Natural killer cell treated with Interleukin-12 subunit alpha and Interleukin-12 subunit beta and Interleukin-15 and Interleukin-18, amount 100 ng/mL, for 72 hours (primary cell): ENCODE results near the gene TDG. TPM values are rescaled to one million over a fixed set of nuclear protein-coding genes. Genes with fewer than 3 reads are reported as not detected.

ENCODE experiments used
- ATAC-seq, 2 donors: fragments of 150-1000 bp; cut with Tn5 transposase in 1 of 2; sonication (Bioruptor Pico), chemical (Tn5 transposase) in 1 of 2; 2 replicates each; pipeline ENCODE4 v1.10.0; 2021
- DNase-seq: peaks from one replicate; pipeline ENCODE4 v3.0.0; 2022; ENCODE audit warnings: low spot score
- H3K27ac Mint-ChIP-seq, 2 donors: 1 replicate in 1 of 2; 2 replicates in 1 of 2; pipeline ENCODE4 v1.8.0; 2022; ENCODE audit warnings: mixed read lengths in 2 of 2, mild to moderate bottlenecking in 1 of 2, moderate library complexity in 1 of 2
- H3K27me3 Mint-ChIP-seq, 2 donors: 1 replicate in 1 of 2; 2 replicates in 1 of 2; pipeline ENCODE4 v1.8.0; 2022; ENCODE audit warnings: mixed read lengths in 2 of 2
- H3K36me3 Mint-ChIP-seq: one replicate; pipeline ENCODE4 v1.8.0; 2022; ENCODE audit warnings: mixed read lengths
- H3K4me1 Mint-ChIP-seq, 2 donors: 1 replicate in 1 of 2; 2 replicates in 1 of 2; pipeline ENCODE4 v1.8.0; 2022; ENCODE audit warnings: low read depth in 2 of 2, mixed read lengths in 2 of 2, mild to moderate bottlenecking in 1 of 2
- H3K4me3 Mint-ChIP-seq: one replicate; pipeline ENCODE4 v1.8.0; 2022; ENCODE audit warnings: mixed read lengths
- H3K9me3 Mint-ChIP-seq: 2 replicates; pipeline ENCODE4 v1.8.0; 2022; ENCODE audit warnings: mixed read lengths
- total RNA-seq, 2 donors: library from RNA; stranded (reverse); gene quantifications; one replicate each; pipeline ENCODE4 v1.2.3, GENCODE V29; 2022

Gene TDG
- total RNA-seq, 2 donors from 2014 or later = 50.8 to 55.2 TPM

GRCh38 chr12:103973909-103974308 lies 8.2 kb downstream of the TDG start:
- peaks cover 30 to 38% of the 10 kb centered on the region in 2 donors for H3K4me1 Mint-ChIP-seq
- H3K27ac Mint-ChIP-seq = no peak overlapping the region
- no peak for ATAC-seq
- H3K27me3 Mint-ChIP-seq = no peaks in the 10 kb centered on the region
- peaks cover 15% of the 10 kb centered on the region for H3K36me3 Mint-ChIP-seq
- no peak overlapping the region for H3K4me3 Mint-ChIP-seq
- no peak for DNase-seq
- H3K9me3 Mint-ChIP-seq = no peaks in the 10 kb centered on the region

GRCh38 chr12:103975368-103975767 lies 9.7 kb downstream of the TDG start:
- H3K36me3 Mint-ChIP-seq = peaks cover 22% of the 10 kb centered on the region
- H3K27me3 Mint-ChIP-seq = no peaks in the 10 kb centered on the region
- no peak overlapping the region for H3K27ac Mint-ChIP-seq
- no peaks in the 10 kb centered on the region for H3K9me3 Mint-ChIP-seq
- H3K4me3 Mint-ChIP-seq = no peak overlapping the region
- ATAC-seq (no peak), DNase-seq (no peak)
- peaks cover 31% of the 10 kb centered on the region in 2 donors for H3K4me1 Mint-ChIP-seq

DNA sequence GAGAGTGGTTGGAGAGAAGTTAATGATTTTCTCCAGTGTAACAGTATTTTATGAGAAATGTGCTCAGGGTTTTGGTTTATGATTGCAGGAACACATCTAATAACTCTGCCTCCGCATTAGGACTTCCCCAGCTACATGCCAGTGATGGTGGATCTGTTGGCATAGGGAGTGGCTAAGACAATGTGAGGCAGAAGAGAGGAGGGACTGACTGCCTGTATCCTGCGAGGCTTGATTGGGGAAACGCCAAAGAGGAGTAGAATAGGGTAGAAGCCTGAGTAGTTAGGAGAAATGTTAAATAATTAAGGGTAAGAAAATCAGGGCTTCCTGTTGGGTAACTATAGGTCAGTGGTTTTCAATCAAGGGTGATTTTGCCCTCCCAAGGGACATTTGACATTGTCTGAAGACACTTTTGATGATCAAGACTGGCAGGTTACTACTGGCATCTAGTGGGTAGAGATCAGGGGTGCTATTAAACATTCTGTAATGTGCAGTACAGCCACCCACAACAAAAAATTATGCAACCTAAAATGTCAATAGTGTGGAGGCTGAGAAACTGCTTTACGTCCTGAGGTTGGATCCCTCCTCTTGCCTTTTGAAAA lies 12.8 kb downstream of the TDG start:
- peaks cover 22% of the 10 kb centered on the region for H3K36me3 Mint-ChIP-seq

GRCh38 chr12:103986829-103987228 lies 21.2 kb downstream of the TDG start:
- DNase-seq (no peak), ATAC-seq (no peak)
- Mint-ChIP-seq H3K27ac (no peak overlapping the region), H3K27me3 (no peaks in the 10 kb centered on the region), H3K4me3 (no peak overlapping the region), H3K9me3 (no peaks in the 10 kb centered on the region), H3K4me1 (no peaks in the 10 kb centered on the region), H3K36me3 (no peaks in the 10 kb centered on the region)

More for the DNA sequence above, 12.8 kb downstream of the TDG start:
- H3K4me1 Mint-ChIP-seq = peaks cover 24 to 27% of the 10 kb centered on the region in 2 donors
- ATAC-seq = no peak
- H3K4me3 Mint-ChIP-seq = no peak overlapping the region
- no peak overlapping the region for H3K27ac Mint-ChIP-seq
- no peaks in the 10 kb centered on the region for H3K9me3 Mint-ChIP-seq
- DNase-seq = no peak
- no peaks in the 10 kb centered on the region for H3K27me3 Mint-ChIP-seq

DNA sequence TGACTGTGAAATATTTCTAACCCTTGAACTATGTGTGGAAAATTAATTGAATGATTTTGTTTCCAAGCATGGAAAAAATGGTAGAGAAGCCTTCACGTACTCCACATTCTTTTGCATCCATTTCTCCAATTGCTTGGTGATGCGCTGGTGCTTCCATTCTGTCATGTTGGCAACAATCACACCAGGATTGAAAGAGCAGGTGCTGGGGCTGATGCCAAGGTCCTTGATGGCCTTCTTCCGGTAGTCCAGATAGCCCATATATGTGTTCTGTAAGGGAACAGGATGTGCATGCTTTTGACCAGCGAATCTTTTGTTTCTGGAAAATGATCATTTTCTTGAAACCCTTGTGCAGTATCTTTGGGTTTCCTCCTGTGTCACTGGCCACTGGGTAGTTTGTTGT lies 28.6 kb downstream of the TDG start:
- Mint-ChIP-seq H3K4me3 (no peak overlapping the region), H3K9me3 (no peaks in the 10 kb centered on the region), H3K27ac (no peak overlapping the region), H3K36me3 (no peaks in the 10 kb centered on the region), H3K4me1 (no peaks in the 10 kb centered on the region), H3K27me3 (peaks cover 12 to 14% of the 10 kb centered on the region in 2 donors)
- ATAC-seq (no peak), DNase-seq (no peak)

DNA sequence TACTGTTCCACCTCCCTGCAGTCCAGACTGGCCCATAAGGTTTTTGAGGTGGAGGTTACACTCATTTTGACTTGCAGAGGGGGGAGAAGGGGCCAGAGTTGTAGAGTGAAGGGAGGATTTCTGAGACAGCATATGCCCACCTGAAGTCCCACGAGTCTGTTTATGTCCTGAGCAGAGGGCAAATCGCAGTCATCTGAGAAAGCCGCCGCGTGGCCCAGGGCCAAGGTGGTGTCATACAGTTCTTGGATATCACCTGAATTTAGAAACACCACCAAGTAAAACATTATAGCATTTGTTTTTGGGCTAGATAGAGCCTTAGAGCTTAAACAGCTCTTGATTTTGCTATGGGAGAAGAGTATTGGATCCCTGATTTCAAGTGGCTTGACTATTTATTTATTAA lies 30.9 kb downstream of the TDG start:
- H3K27me3 Mint-ChIP-seq = peaks cover 28 to 33% of the 10 kb centered on the region in 2 donors
- H3K27ac Mint-ChIP-seq = no peak overlapping the region
- no peaks in the 10 kb centered on the region for H3K36me3 Mint-ChIP-seq
- no peak for ATAC-seq
- H3K9me3 Mint-ChIP-seq = no peaks in the 10 kb centered on the region
- H3K4me3 Mint-ChIP-seq = no peak overlapping the region
- DNase-seq = no peak
- H3K4me1 Mint-ChIP-seq = no peaks in the 10 kb centered on the region

- Mint-ChIP-seq H3K4me1 (no peaks in the 10 kb centered on the region), H3K27ac (no peak overlapping the region), H3K9me3 (no peaks in the 10 kb centered on the region), H3K4me3 (no peak overlapping the region), H3K36me3 (no peaks in the 10 kb centered on the region), H3K27me3 (peaks cover 28 to 34% of the 10 kb centered on the region in 2 donors)
- no peak for DNase-seq
- no peak for ATAC-seq
Observed at GRCh38 chr12:103997286-103997900, 31.7 kb downstream of the TDG start.

DNA sequence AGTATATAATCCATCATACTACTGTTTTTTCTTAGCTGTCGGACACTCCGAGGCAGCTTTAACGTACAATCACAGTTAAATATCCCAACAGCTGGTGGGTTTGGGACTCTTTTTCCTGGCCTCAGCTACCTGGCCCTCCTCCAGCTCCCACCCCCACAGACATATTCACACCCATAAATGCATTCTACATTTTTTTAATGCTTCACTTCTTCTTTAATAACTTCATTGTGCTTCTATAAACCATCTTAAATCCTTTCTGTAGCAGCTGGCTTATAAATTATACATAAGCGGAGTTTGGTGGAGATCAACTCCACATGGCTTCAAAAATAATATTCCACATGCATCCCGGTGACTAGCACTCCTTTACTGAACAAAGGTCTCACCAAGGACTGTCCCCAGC lies 33.3 kb downstream of the TDG start:
- Mint-ChIP-seq H3K4me3 (no peak overlapping the region), H3K27ac (no peak overlapping the region), H3K4me1 (no peaks in the 10 kb centered on the region), H3K9me3 (no peaks in the 10 kb centered on the region), H3K27me3 (peaks cover 39 to 46% of the 10 kb centered on the region in 2 donors), H3K36me3 (no peaks in the 10 kb centered on the region)
- ATAC-seq (no peak), DNase-seq (no peak)

- H3K4me3 Mint-ChIP-seq = no peak overlapping the region
- ATAC-seq (no peak), DNase-seq (no peak)
- no peak overlapping the region for H3K27ac Mint-ChIP-seq
- no peaks in the 10 kb centered on the region for H3K9me3 Mint-ChIP-seq
- no peaks in the 10 kb centered on the region for H3K36me3 Mint-ChIP-seq
- H3K4me1 Mint-ChIP-seq = no peaks in the 10 kb centered on the region
- peaks cover 38 to 52% of the 10 kb centered on the region in 2 donors for H3K27me3 Mint-ChIP-seq
Observed at GRCh38 chr12:104000807-104001434, 35.2 kb downstream of the TDG start.

DNA sequence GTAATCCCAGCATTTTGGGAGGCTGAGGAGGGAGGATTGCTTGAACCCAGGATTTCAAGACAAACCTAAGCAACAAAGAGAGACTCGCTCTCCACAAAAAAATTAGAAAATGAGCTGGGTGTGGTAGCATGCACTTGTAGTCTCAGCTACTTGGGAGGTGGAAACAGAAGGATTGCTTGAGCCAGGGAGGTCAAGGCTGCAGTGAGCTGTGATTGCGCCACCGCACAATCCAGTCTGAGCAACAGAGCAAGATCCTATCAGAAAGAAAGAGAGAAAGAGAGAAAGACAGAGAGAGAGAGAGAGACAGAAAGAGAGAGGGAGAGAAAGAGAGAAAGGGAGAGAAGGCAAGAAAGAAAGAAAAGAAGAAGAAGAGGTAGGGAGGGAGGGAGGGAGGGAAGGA lies 37.0 kb downstream of the TDG start:
- ATAC-seq = no peak
- Mint-ChIP-seq H3K27ac (no peak overlapping the region), H3K27me3 (peaks cover 38 to 60% of the 10 kb centered on the region in 2 donors)

GRCh38 chr12:104003596-104003995 lies 37.9 kb downstream of the TDG start:
- H3K4me1 Mint-ChIP-seq = no peaks in the 10 kb centered on the region
- H3K27ac Mint-ChIP-seq = no peak overlapping the region
- ATAC-seq (no peak), DNase-seq (no peak)
- no peaks in the 10 kb centered on the region for H3K36me3 Mint-ChIP-seq
- no peaks in the 10 kb centered on the region for H3K9me3 Mint-ChIP-seq
- no peak overlapping the region for H3K4me3 Mint-ChIP-seq
- peaks cover 40 to 65% of the 10 kb centered on the region in 2 donors for H3K27me3 Mint-ChIP-seq

More for the DNA sequence above, 37.0 kb downstream of the TDG start:
- Mint-ChIP-seq H3K9me3 (no peaks in the 10 kb centered on the region), H3K4me1 (no peaks in the 10 kb centered on the region), H3K4me3 (no peak overlapping the region), H3K36me3 (no peaks in the 10 kb centered on the region)
- no peak for DNase-seq

DNA sequence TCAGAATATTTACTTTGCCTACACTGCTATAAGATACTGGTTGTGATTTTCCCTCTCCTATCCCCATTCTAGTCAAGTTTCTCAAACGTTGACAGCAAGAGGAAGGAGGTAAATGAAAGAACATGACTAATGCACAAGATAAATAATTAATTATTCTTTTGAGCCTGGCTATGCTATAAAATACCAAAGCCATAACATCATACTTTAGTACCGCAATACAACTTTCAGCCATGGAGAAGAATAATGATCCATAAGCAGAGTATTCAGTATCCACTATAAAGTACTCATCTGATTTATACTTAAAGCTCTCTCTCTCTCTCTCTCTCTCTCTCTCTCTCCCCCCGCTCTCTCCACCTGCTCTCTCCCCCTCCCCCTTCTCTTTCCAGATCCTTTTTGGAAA lies 41.3 kb downstream of the TDG start:
- DNase-seq (no peak), ATAC-seq (no peak)
- no peak overlapping the region for H3K27ac Mint-ChIP-seq
- H3K9me3 Mint-ChIP-seq = no peaks in the 10 kb centered on the region
- H3K4me3 Mint-ChIP-seq = no peak overlapping the region
- H3K36me3 Mint-ChIP-seq = no peaks in the 10 kb centered on the region
- H3K27me3 Mint-ChIP-seq = peaks cover 29 to 39% of the 10 kb centered on the region in 2 donors
- H3K4me1 Mint-ChIP-seq = no peaks in the 10 kb centered on the region

- DNase-seq (no peak), ATAC-seq (no peak)
- no peak overlapping the region for H3K27ac Mint-ChIP-seq
Observed at GRCh38 chr12:104010121-104010520, 44.4 kb downstream of the TDG start.

DNA sequence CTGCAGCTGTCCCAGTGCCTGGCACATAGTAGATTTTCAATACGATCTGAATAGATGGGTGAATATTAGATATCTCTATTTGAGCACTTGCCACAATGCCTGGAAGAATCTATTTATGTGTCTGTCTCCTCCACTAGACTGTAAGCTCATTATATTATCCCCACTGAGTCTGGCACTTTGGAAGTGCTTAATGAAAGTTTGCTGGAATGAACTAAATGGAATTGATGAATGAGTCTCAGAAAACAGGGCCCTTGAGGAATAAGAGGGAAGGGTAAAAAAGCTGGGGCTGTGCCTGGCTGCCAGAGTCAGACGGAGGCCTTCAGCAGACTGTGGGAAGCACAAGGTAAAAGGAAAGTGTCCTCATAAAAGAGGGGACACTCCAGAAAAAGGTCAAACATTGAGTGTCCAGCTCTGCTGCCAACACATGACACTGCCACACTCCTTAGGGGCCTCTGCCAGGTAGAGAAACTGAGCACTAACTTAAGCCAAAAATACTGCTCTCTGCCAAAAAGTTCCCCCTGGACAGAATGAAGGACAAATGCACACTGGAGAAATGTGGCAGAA lies 45.0 kb downstream of the TDG start:
- DNase-seq (no peak), ATAC-seq (no peak)
- Mint-ChIP-seq H3K4me3 (no peak overlapping the region), H3K4me1 (no peaks in the 10 kb centered on the region), H3K27ac (no peak overlapping the region), H3K27me3 (peaks cover 16 to 20% of the 10 kb centered on the region in 2 donors), H3K9me3 (no peaks in the 10 kb centered on the region), H3K36me3 (no peaks in the 10 kb centered on the region)

More at GRCh38 chr12:104010121-104010520, 44.4 kb downstream of the TDG start:
- H3K4me3 Mint-ChIP-seq = no peak overlapping the region
- no peaks in the 10 kb centered on the region for H3K9me3 Mint-ChIP-seq
- peaks cover 16 to 20% of the 10 kb centered on the region in 2 donors for H3K27me3 Mint-ChIP-seq
- no peaks in the 10 kb centered on the region for H3K36me3 Mint-ChIP-seq
- H3K4me1 Mint-ChIP-seq = no peaks in the 10 kb centered on the region
